HG03439 (cell line): ENCODE measurements around the gene GALNT17.
"Not testable (repeated sequence)": the region's sequence is repeated elsewhere in the genome, so short reads cannot be mapped to it uniquely, and the experiment has no call there.

Source experiments
- ATAC-seq: cut with Tn5 transposase; IDR thresholded peaks from one replicate; pipeline ENCODE4 v1.9.1; 2021; ENCODE audit warnings: mild to moderate bottlenecking, moderate library complexity; ENCODE audit not compliant: unreplicated experiment

The GALNT17 gene

DNA sequence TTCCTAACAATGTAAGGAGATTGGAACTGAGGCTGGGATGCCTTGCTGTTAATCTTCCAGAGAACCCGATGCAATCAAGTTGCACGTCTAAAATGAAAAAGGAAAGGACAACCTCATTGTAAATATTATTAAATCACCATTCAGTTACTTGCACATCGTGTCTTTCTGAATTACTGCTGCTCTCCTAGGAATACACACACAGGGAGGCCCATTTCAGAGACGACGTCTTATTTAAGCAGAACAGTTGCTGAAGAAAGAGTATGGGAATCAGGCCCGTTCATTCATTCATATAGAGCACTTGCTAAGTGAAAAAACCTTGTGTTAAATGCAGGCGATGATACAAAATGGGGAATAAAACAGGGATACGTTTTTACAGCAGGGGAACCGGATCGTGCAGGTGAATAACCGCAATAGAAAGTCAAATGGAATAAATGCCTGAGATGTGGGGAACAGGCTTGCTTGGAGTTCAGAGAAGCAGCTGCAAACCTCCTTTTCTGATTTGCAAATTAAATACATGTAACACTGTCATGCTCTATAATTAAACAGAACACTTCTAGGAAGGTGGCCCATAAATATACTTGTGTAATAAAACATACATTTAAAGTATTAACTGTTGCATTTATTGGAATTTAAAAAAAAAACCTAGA, 409.9 kb downstream of the GALNT17 start:
- ATAC-seq = no peak

DNA sequence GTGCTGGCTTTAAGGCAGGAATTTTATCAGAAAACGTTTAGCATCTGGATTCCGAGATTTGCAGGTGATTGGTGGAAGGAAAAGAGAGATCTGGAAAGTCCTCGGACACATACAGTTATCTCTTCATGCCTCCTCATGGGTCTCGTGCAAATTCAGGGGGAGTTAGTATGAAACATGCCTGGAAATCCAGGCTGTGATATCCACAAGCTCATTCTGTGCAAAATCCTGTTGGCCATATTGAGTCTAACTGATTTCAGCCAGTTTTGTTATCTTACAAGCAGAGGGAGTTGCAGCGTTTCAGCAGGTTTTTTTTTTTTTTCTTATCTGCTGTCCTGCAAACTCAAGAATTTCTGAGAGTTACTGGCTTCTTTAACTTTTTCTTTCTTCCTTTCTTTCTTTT, 411.5 kb downstream of the GALNT17 start:
- ATAC-seq = no peak

DNA sequence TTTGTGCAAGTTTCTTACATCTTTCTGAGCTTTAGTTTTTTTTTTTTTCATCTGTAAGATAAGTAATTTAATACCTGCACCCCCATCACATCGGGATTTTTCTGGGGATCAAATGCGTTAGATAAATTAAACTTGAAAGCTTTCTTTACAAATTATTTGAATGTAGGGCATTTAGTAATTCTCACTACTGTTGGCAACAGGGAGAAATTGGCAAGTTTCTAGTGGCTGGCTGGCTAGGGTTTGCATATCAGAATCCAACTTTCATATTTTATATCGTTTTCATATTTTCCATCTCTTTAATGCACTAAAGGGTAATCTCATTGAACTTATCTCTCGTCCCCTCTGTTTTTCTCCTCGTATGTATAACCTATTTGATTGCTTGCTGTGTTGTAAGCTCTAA, 412.9 kb downstream of the GALNT17 start:
- ATAC-seq = no peak

DNA sequence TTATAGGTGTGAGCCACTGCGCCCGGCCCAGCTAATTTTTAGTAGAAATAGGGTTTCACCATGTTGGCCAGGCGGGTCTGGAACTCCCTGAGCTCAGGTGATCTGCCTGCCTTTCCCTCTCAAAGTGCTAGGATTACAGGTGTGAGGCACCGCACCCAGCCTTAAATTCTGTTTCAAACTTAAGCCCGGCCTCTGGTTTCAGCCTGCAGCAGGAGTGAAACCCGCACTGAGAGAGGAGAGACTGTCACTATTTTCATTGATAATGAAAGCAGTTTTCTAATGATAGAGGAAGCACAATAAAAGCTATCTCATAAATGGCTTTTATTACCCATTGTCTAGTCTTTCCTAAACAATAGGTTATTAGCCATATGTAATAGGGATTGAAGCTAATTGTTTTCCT, 415.5 kb downstream of the GALNT17 start:
- no peak for ATAC-seq

DNA sequence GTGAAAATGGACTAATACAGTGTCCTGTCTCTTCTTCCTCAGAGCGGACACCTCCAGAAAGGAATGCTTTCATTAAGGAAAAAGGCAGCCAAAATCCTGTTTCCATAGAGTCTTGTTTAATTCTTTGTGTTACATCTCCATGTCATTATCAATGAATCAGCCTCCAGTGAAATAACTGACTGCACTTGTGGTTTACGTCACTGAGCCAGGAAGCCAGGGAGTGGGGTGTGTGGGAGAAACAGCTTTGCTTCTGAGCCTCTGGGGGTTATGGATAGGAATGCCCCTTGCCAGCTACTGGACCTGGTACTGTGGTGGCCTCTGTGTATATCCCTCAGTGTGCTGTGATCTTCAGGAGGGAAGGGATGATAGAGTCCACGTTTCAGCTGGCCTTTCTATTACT, 416.8 kb downstream of the GALNT17 start:
- no peak for ATAC-seq

DNA sequence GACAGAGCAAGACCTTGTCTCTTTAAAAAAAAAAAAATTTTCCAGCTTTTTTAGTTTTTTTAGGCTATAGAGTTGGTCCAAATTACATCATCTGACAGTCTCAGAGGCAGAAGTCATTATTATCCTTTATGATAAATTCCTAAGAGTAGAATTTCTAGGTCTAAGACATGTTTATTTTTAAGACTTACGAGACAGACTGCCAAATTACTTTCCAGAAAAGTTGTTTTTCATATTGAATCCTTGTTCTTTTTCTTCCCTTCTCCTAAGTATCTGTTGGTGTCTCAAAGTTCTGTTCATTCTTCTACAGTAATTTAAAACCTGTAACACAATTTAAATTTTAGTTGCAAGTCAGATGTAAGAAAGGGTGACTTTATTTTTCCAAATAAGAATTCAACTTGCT, 421.4 kb downstream of the GALNT17 start:
- no peak for ATAC-seq

DNA sequence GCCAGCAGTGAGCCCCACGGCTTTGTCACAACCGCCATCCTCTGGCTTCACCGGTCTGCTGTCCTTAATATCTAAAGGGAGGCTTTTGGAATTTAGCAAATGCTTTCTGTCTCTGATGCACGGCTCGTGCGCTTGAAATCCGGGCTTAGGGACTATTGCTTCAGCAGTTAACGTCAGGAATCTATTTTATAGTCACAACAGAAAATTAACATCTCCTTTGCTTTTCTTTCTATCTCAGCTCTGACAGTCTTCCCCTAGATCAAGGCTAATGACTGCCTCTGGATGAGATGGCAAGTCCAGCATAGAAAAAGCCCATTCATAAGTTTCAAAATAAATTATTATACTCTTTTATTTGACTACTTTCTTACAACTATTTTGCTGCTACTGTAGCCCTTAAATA, 423.8 kb downstream of the GALNT17 start:
- no peak for ATAC-seq

DNA sequence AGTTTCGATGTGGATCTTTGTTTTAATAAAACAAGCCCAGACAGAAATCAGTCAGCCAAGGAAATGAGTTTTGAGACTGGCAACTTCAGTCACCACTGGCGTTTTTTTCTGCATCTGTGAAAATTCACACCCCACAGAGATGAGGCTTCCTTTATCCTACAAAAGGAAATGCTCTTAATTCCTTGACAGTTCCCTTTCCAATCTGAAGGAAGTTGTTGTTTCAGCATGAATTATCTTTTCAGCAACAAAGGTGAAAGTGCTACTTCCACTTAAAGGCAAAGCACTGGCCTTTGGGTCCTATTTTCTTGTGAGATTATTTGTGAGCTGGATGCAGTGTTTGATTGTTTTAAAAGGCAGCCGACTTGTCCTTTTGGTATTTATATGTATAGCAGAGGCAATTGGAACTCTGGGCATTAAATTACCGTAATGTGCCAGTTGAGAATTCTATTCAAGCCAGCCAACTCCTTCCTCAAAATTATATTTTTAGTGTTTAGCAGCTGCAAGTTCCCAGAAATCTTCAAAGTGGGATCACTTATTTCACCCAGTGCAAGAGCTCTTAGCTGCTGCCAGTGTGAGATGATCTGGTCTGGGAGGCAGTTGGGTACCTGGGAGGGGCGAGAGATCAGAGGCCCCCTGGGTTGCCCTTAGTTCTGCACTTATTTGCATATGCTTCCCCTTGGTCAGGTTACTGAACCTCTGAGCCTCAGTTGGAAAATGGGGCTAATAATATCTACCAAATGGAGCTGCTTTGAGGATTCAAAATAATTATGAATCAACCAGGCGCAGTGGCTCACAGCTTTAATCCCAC, 427.1 kb downstream of the GALNT17 start:
- no peak for ATAC-seq

DNA sequence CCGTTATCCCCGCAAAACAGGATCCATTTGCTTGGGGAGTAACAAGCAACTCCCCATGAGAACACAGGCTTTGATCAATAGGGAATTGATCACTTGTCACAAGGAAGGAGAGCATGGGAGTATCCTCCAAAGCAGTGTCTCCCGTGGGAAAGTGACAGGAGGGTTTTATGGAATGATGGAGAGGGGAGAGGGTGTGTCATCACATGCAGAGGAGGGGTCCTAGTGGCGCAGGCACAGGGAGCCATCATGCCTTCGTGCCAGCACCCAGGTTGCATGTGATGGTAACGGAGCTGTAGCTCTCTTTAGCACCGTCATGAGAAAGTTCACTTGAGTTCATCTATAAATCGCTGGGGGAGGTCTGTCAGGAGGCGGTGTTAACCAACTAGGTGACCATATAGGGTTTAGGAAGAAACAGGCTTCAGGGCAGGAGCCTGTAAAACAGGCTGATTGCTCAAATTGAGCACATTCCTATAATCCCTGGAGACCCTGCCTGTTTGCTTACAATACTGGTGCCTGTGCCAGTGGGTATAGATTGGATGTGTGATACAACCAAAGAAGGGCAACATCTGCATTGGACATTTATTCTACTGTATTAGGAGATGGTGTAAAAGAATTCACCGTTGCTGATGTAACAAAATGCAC, 428.5 kb downstream of the GALNT17 start:
- ATAC-seq = no peak

DNA sequence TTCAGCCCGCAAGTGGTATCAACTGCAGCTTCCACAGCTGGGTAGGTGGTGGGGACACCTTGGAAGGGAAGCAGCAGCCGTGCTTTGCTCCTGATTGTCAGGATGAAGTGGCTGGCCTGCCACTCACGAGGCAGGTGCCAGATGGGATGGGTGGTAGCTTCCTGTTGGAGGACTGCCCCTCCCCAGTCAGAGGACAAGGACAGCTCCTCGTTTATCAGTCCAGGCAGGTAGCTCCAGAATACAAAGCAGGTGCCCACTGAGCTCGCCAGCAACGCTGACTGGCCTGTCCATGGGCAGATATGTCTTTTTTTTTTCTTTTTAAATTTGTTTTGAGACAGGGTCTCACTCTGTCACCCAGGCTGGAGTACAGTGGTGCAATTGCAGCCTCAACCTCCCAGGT, 431.3 kb downstream of the GALNT17 start:
- ATAC-seq = no peak

DNA sequence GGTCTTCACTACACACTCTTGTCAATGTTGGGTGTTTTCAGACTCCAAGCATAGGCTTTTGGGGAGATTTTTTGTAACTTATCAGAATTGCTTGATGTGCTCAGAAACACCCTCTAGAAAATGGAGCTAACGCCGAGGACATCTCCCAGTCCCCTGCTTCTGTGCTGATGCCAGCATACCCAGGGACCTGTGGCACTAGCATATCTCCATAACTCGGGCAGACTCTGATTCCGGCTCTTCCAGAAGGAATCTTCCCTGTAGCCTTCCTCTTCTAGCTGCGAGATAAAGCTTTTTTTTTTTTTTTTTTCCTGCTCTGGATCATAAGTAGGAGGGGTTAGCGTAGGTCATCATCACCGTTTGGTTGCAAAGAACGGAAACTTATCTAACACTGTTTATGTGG, 434.4 kb downstream of the GALNT17 start:
- ATAC-seq = no peak

DNA sequence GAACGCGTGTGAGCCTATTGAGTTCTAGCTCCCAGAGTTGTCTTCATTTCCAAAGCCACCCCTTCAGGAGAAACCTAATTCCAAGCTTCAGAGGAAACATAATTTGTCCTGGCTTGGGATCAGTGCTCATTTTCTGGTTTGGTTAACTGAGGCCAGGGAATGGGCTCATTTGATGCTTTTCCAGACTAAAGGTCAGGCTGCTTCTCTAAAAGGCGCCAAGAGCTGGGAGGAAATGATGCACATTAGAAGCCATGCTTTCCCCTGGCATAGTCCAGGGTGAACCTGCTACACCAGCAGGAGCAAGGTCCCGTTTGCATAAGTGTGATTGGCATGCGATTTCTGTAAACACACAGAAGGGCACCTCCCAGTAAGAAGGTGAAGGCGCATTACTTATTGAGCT, 435.0 kb downstream of the GALNT17 start:
- ATAC-seq = no peak

DNA sequence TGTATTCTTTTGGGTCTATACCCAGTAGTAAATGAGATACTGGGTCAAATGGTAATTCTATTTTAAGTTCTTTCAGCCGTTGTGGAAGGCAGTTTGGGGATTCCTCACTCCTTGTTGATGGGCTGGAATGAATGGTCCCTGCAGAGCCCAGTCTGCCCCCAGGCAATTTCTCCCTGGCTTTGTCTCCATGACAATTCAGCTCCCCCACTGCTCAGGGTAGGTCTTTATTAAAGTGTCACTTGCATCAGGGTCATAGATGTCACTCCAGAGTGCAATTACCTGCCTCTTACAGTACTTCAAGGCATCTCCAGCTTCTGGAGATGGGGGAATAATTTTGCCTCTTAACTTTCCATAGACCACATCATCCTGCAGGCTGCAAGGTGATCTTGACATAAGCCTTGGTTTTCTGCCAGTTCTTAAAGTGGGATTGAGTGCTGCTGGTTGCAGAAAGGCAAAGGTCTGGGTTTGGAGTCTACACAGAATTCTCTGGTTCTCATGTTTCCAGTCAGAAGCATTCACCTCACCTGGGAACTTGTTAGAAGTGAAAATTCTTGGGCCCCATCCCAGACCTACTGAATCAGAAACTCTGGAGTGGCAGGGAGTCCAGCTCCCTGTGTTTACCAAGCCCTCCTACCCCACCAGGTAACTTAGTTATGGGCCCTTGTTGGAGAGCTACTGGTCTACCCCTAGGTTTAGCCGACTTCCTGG, 442.4 kb downstream of the GALNT17 start:
- ATAC-seq = no peak

DNA sequence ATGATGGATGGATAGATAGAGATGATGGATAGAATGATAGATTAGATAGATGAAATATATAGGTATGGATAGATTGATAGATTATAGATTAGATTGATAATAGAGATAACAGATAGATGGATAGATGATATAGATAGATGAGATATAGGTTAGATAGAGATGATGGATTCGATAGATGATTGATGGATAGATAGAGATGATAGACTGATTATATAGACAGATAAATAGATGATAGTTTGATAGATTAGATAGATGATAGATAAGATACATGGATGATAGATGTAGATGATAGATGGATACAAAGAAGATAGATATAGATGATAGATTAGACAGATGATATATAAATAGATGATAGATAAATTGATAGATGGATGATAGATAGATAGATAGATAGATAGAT, 448.1 kb downstream of the GALNT17 start:
- ATAC-seq = no peak

DNA sequence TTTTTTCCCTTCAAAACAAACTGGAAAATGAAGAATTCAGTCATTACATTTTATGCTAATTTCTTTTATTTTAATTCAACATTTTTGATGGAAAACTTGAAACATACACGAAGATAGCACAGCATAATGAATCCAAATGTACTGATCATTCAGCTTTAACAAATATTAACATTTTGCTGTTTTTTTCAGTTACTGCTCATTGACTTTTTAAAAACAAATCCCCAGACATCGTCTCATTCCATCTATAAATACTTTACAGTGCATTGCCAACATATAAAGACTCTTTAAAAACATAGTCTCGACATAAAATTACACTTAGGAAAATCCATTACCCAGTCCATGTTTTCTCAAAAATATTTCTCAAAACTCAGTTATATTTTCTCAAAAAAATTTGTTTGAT, 452.3 kb downstream of the GALNT17 start:
- ATAC-seq = no peak

DNA sequence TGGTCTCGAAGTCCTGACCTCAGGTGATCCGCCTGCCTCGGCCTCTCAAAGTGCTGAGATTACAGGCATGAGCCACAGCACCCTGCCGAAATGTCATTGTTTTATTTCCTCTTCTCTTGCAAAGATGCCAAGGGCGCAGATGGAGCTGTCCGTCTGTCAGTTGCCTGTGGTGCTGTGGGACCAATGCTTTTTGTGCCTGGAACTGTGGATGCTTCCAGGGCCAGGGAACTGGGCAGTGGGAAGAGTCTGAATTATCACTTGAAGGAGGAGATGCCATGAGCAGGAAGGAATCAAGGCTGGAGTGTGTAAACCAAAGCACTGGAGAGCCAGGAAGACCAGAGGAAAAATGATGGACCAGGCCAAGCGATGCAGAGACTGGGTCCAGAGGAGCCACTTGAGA, 459.9 kb downstream of the GALNT17 start:
- no peak for ATAC-seq

DNA sequence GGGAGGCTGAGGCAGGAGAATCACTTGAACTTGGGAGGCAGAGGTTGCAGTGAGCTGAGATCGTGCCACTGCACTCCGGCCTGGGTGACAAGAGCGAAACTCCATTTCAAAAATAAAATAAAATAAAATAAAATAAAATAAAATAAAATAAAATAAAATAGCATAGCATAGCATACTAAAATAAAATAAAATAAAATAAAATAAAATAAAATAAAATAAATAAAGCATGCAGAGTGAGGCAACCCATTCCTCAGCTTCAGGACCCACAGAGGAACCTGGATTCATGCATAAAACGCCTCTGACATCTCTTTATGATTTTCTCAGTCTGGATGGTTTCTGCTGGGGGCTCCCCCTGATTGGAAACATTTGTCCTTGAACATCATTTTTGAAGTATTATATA, 460.4 kb downstream of the GALNT17 start:
- not testable (repeated sequence) for ATAC-seq

DNA sequence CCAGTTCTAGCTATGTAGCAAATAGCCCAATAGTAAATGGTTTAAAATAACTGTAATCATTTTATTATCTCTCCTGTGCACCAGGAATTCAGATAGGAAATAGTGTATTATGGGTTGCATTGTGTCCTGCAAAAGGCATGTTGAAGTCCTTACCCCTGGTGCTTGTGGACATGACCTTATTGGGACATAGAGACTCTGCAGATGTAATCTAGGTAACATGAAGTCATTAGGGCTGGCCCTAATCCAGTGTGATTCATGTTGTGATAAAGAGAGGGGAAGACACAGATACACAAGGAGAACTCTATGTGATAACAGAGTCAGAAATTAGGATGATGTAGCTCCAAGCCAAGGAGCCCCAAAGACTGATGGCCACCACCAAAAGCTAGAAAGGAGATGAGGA, 462.8 kb downstream of the GALNT17 start:
- no peak for ATAC-seq

DNA sequence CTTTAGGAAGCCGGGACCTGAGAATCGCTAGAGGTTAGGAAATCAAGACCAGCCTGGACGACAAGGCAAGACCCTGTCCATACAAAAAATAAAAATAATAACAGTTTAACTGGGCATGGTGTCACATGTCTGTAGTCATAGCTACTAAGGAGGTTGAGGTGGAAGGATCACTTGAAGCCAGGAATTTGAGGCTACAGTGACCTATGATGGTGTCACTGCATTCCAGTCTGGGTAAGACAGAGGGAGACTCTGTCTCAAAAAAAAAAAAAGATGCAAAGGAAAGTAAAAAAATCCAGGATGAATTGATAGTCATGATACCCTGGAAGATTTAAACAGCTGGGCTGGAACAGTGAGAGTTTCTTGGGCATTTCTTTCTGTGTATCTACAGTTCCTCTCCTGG, 463.2 kb downstream of the GALNT17 start:
- ATAC-seq = no peak

DNA sequence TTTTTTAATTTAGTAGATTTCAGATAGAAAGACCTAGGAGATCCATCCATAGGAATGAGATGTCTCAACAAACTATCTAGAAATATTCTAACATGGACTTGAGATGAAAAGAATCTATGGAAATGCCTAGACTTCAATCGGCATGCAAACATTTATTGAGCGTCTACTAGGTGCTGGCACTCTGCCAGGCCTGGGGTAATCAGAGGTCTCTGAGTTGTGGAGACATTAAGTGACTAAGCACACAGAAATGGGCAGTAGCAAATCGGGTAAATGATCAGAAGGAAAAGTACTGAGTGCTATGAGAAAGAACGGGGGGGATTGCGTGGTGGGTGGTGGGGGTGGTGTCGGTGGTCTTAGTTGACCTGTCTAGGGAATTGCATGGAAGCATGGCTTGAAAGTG, 466.6 kb downstream of the GALNT17 start:
- no peak for ATAC-seq

DNA sequence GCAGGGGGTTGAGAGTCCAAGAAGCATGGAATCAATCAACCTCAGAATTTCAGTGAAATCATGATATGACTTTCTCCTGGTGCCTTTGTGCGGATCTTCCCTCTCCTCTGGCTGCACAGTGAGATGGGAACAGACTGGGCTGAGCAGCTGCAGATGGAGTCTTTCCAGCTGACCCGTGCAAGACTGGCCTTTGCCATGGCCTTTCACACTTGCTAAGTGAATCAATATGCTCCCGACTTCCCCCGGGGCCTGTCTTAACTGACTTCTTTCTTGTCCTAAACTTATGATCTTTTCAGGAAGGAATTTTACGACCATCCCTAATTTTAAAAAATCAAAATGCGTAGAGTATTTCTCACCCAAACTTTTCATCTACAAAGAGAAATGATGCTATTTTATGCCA, 469.9 kb downstream of the GALNT17 start:
- no peak for ATAC-seq
